Adipocyte (in vitro differentiated cells): ENCODE results near the gene NCCRP1.
A peak's percentile ranks its signal among the peaks of the same experiment; 100 is the strongest.
"Not testable (repeated sequence)": the region's sequence is repeated elsewhere in the genome, so short reads cannot be mapped to it uniquely, and the experiment has no call there.

Experiments used
- DNase-seq: peaks from one replicate; pipeline ENCODE4 v3.0.0-alpha.2; 2015; ENCODE audit warnings: low read depth
- H3K27me3 ChIP-seq: replicated peaks from 2 replicates; pipeline ENCODE4 v1.7.0; 2013; ENCODE audit warnings: mild to moderate bottlenecking, low read length, moderate library complexity; ENCODE audit not compliant: control insufficient read depth, insufficient read depth
- H3K36me3 ChIP-seq: 2 replicates; pipeline ENCODE4 v1.7.0; 2013; ENCODE audit warnings: low read length, mild to moderate bottlenecking, moderate library complexity; ENCODE audit not compliant: control insufficient read depth, insufficient read depth, severe bottlenecking
- H3K4me1 ChIP-seq: 2 replicates; pipeline ENCODE4 v1.7.0; 2013; ENCODE audit warnings: mild to moderate bottlenecking, low read length, moderate library complexity; ENCODE audit not compliant: control insufficient read depth, insufficient read depth
- H3K4me3 ChIP-seq: 2 replicates; pipeline ENCODE4 v1.7.0; 2013; ENCODE audit warnings: mild to moderate bottlenecking, low read length, moderate library complexity
- H3K9ac ChIP-seq: 2 replicates; pipeline ENCODE4 v1.7.0; 2013; ENCODE audit warnings: mild to moderate bottlenecking, low read length, moderate library complexity
- H3K9me3 ChIP-seq: 2 replicates; pipeline ENCODE4 v1.7.0; 2013; ENCODE audit warnings: mild to moderate bottlenecking, low read length, moderate library complexity; ENCODE audit not compliant: control insufficient read depth

Gene NCCRP1

GRCh38 chr19:39200803-39201115, 4.0 kb downstream of the NCCRP1 start:
- Histone ChIP-seq H3K36me3 (no peaks in the 10 kb centered on the region), H3K9me3 (no peaks in the 10 kb centered on the region), H3K4me1 (peaks cover 7% of the 10 kb centered on the region), H3K9ac (no peak overlapping the region), H3K27me3 (peaks cover 54% of the 10 kb centered on the region), H3K4me3 (no peak overlapping the region)
- no peak for DNase-seq

GRCh38 chr19:39202998-39203355, 6.2 kb downstream of the NCCRP1 start:
- H3K36me3 ChIP-seq, result no peaks in the 10 kb centered on the region

GRCh38 chr19:39203372-39204341, 6.9 kb downstream of the NCCRP1 start, which contains the start of gene SYCN:
Gene SYCN, minus strand, starts transcription at chr19:39204263. Its CDS starts 9 bp downstream, at chr19:39204254.
- Histone ChIP-seq H3K36me3 (no peaks in the 10 kb centered on the region), H3K4me3 (no peak within 1 kb of the TSS), H3K9ac (no peak within 1 kb of the TSS), H3K4me1 (peaks cover 4% of the 10 kb centered on the region), H3K9me3 (no peaks in the 10 kb centered on the region), H3K27me3 (peaks cover 51% of the 10 kb centered on the region)
- no peak for DNase-seq

More at GRCh38 chr19:39202998-39203355, 6.2 kb downstream of the NCCRP1 start:
- Histone ChIP-seq H3K4me3 (no peak overlapping the region), H3K27me3 (peaks cover 45% of the 10 kb centered on the region), H3K9ac (no peak overlapping the region), H3K4me1 (peaks cover 4% of the 10 kb centered on the region), H3K9me3 (no peaks in the 10 kb centered on the region)
- no peak for DNase-seq

GRCh38 chr19:39205449-39205764, 8.6 kb downstream of the NCCRP1 start:
- no peaks in the 10 kb centered on the region for H3K9me3 ChIP-seq
- no peak overlapping the region for H3K9ac ChIP-seq
- DNase-seq, result no peak
- no peaks in the 10 kb centered on the region for H3K36me3 ChIP-seq
- peaks cover 4% of the 10 kb centered on the region for H3K4me1 ChIP-seq
- peaks cover 59% of the 10 kb centered on the region for H3K27me3 ChIP-seq
- H3K4me3 ChIP-seq, result no peak overlapping the region

GRCh38 chr19:39206122-39206521, 9.4 kb downstream of the NCCRP1 start:
- no peak for DNase-seq
- no peak overlapping the region for H3K9ac ChIP-seq
- no peaks in the 10 kb centered on the region for H3K9me3 ChIP-seq
- H3K36me3 ChIP-seq, result no peaks in the 10 kb centered on the region
- H3K27me3 ChIP-seq, result peaks cover 54% of the 10 kb centered on the region
- H3K4me1 ChIP-seq, result peaks cover 4% of the 10 kb centered on the region
- H3K4me3 ChIP-seq, result no peak overlapping the region

- peaks cover 4% of the 10 kb centered on the region for H3K4me1 ChIP-seq
- no peaks in the 10 kb centered on the region for H3K36me3 ChIP-seq
- no peak for DNase-seq
- peaks cover 46% of the 10 kb centered on the region for H3K27me3 ChIP-seq
- no peak overlapping the region for H3K9ac ChIP-seq
- H3K9me3 ChIP-seq, result no peaks in the 10 kb centered on the region
- H3K4me3 ChIP-seq, result no peak overlapping the region
Observed at GRCh38 chr19:39207293-39207836, 10.6 kb downstream of the NCCRP1 start.

- Histone ChIP-seq H3K4me1 (peaks cover 4% of the 10 kb centered on the region), H3K4me3 (no peak overlapping the region), H3K27me3 (peaks cover 36% of the 10 kb centered on the region), H3K36me3 (no peaks in the 10 kb centered on the region), H3K9ac (no peak overlapping the region), H3K9me3 (no peaks in the 10 kb centered on the region)
- DNase-seq, result no peak
Observed at GRCh38 chr19:39208175-39208795, 11.5 kb downstream of the NCCRP1 start.

- no peak overlapping the region for H3K9ac ChIP-seq
- no peaks in the 10 kb centered on the region for H3K36me3 ChIP-seq
- DNase-seq, result no peak
- peaks cover 31% of the 10 kb centered on the region for H3K27me3 ChIP-seq
- no peak overlapping the region for H3K4me3 ChIP-seq
- peaks cover 4% of the 10 kb centered on the region for H3K4me1 ChIP-seq
- H3K9me3 ChIP-seq, result no peaks in the 10 kb centered on the region
Observed at GRCh38 chr19:39209196-39209595, 12.4 kb downstream of the NCCRP1 start.

GRCh38 chr19:39211731-39212374, 15.1 kb downstream of the NCCRP1 start:
- H3K27me3 ChIP-seq, result peaks cover 30% of the 10 kb centered on the region

GRCh38 chr19:39212375-39212742, 15.6 kb downstream of the NCCRP1 start:
- DNase-seq, result peak; percentile 16
- Histone ChIP-seq H3K27me3 (peaks cover 30% of the 10 kb centered on the region), H3K36me3 (no peaks in the 10 kb centered on the region), H3K4me3 (no peak overlapping the region), H3K9me3 (peaks cover 16% of the 10 kb centered on the region), H3K4me1 (no peaks in the 10 kb centered on the region), H3K9ac (no peak overlapping the region)

More at GRCh38 chr19:39211731-39212374, 15.1 kb downstream of the NCCRP1 start:
- H3K9ac ChIP-seq, result no peak overlapping the region
- DNase-seq, result peak; percentile 22
- no peaks in the 10 kb centered on the region for H3K4me1 ChIP-seq
- no peaks in the 10 kb centered on the region for H3K36me3 ChIP-seq
- H3K4me3 ChIP-seq, result no peak overlapping the region
- peaks cover 11% of the 10 kb centered on the region for H3K9me3 ChIP-seq

- Histone ChIP-seq H3K27me3 (peaks cover 16% of the 10 kb centered on the region), H3K9me3 (peaks cover 16% of the 10 kb centered on the region)
- not testable (repeated sequence) for DNase-seq, H3K4me3 ChIP-seq, H3K36me3 ChIP-seq, H3K4me1 ChIP-seq, H3K9ac ChIP-seq
Observed at GRCh38 chr19:39215323-39215722, 18.6 kb downstream of the NCCRP1 start.
